HCT116 (cell line): Measurements from ENCODE around the gene CSNK1D.

Source experiments
- EZH2 ChIP-seq: fragments of 200-600 bp; sonication (generic); IDR thresholded peaks from 2 replicates; pipeline ENCODE4 v1.6.1; 2017; ENCODE audit warnings: antibody characterized with exemption, mixed run types
- EZH2phosphoT487 ChIP-seq: fragments of 200-600 bp; IDR thresholded peaks from 2 replicates; pipeline ENCODE4 v1.6.1; 2018; ENCODE audit warnings: antibody characterized with exemption, borderline replicate concordance
- POLR2A ChIP-seq: IDR thresholded peaks from 2 replicates; pipeline ENCODE4 v1.7.0; 2011; ENCODE audit warnings: borderline replicate concordance; ENCODE audit not compliant: insufficient read depth, insufficient read length; ENCODE audit errors: extremely low read depth
- POLR2AphosphoS5 ChIP-seq: IDR thresholded peaks from 2 replicates; pipeline ENCODE4 v1.6.1; 2011; ENCODE audit warnings: mild to moderate bottlenecking, low read depth, low read length, moderate library complexity
- YY1 ChIP-seq: IDR thresholded peaks from 2 replicates; pipeline ENCODE4 v1.6.1; 2011; ENCODE audit warnings: low read length, low read depth, moderate library complexity, mild to moderate bottlenecking; ENCODE audit not compliant: insufficient replicate concordance; ENCODE audit errors: extremely low read depth
- TF ChIP-seq, protein P1 (sequence below), 3 experiments: fragments of 200-600 bp in 1 of 3; sonication (generic) in 1 of 3; IDR thresholded peaks in 2 of 3; conservative IDR thresholded peaks in 1 of 3; 2 replicates each; pipeline ENCODE4 v1.5.1; 2012 to 2017; ENCODE audit warnings: low read depth in 2 of 3, low read length in 2 of 3, antibody characterized with exemption in 1 of 3, borderline replicate concordance in 1 of 3, control low read depth in 1 of 3, mild to moderate bottlenecking in 1 of 3, mixed read lengths in 1 of 3, mixed run types in 1 of 3, moderate library complexity in 1 of 3; ENCODE audit not compliant: insufficient read depth in 1 of 3
- TF ChIP-seq, protein P2 (sequence below): IDR thresholded peaks from 2 replicates; pipeline ENCODE4 v1.6.1; 2012

- TF ChIP-seq, protein P1, sequence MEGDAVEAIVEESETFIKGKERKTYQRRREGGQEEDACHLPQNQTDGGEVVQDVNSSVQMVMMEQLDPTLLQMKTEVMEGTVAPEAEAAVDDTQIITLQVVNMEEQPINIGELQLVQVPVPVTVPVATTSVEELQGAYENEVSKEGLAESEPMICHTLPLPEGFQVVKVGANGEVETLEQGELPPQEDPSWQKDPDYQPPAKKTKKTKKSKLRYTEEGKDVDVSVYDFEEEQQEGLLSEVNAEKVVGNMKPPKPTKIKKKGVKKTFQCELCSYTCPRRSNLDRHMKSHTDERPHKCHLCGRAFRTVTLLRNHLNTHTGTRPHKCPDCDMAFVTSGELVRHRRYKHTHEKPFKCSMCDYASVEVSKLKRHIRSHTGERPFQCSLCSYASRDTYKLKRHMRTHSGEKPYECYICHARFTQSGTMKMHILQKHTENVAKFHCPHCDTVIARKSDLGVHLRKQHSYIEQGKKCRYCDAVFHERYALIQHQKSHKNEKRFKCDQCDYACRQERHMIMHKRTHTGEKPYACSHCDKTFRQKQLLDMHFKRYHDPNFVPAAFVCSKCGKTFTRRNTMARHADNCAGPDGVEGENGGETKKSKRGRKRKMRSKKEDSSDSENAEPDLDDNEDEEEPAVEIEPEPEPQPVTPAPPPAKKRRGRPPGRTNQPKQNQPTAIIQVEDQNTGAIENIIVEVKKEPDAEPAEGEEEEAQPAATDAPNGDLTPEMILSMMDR (IDR thresholded peaks at IDR 0.05 in 2 of 3, conservative IDR thresholded peaks at IDR 0.05 in 1 of 3; ENCODE audit: borderline replicate concordance in 1 of 3, insufficient read depth in 1 of 3, low read depth in 2 of 3, low read length in 2 of 3): 0 out of 6 replicates have a peak, but pooled peaks of 1 of the 3 experiments have one; percentile 3
- TF ChIP-seq YY1 (no peak), POLR2A (no peak), POLR2AphosphoS5 (no peak), EZH2phosphoT487 (no peak), EZH2 (no peak)
- TF ChIP-seq, protein P2, sequence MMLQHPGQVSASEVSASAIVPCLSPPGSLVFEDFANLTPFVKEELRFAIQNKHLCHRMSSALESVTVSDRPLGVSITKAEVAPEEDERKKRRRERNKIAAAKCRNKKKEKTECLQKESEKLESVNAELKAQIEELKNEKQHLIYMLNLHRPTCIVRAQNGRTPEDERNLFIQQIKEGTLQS: no peak
Observed at GRCh38 chr17:82203920-82204319, 69.6 kb downstream of the CSNK1D start.
